Loucy (cell line): Measurements from ENCODE around the gene RPS8.
"Not testable (repeated sequence)": the region's sequence is repeated elsewhere in the genome, so short reads cannot be mapped to it uniquely, and the experiment has no call there.

Experiments used
- H2AFZ ChIP-seq: fragments of 200-600 bp; sonication (generic); 2 replicates; pipeline ENCODE4 v1.6.0; 2016; ENCODE audit warnings: antibody characterized with exemption, mild to moderate bottlenecking, low read length, moderate library complexity
- H3F3A ChIP-seq: fragments of 200-600 bp; 2 replicates; pipeline ENCODE4 v1.6.0; 2016; ENCODE audit warnings: antibody characterized with exemption, low read depth, mild to moderate bottlenecking
- H3K27me3 ChIP-seq: fragments of 200-600 bp; sonication (generic); 2 replicates; pipeline ENCODE4 v1.6.1; 2014; ENCODE audit warnings: low read length, mild to moderate bottlenecking; ENCODE audit not compliant: insufficient read depth, poor library complexity, severe bottlenecking
- H3K36me3 ChIP-seq: fragments of 200-600 bp; sonication (generic); 2 replicates; pipeline ENCODE4 v1.6.1; 2016; ENCODE audit warnings: low read length; ENCODE audit not compliant: insufficient read depth
- H3K4me1 ChIP-seq: fragments of 200-600 bp; sonication (generic); 2 replicates; pipeline ENCODE4 v1.5.1; 2014; ENCODE audit warnings: low read length, mild to moderate bottlenecking; ENCODE audit not compliant: insufficient read depth, poor library complexity, severe bottlenecking
- H3K4me2 ChIP-seq: fragments of 200-600 bp; sonication (generic); 2 replicates; pipeline ENCODE4 v1.6.0; 2014; ENCODE audit warnings: antibody characterized with exemption, low read length, low read depth, mild to moderate bottlenecking; ENCODE audit not compliant: poor library complexity, severe bottlenecking
- H3K4me3 ChIP-seq: fragments of 200-600 bp; sonication (generic); 2 replicates; pipeline ENCODE4 v1.5.1; 2014; ENCODE audit warnings: low read length, mild to moderate bottlenecking, mixed read lengths; ENCODE audit not compliant: poor library complexity, severe bottlenecking
- H3K79me2 ChIP-seq: fragments of 200-600 bp; sonication (generic); 2 replicates; pipeline ENCODE4 v1.6.1; 2014; ENCODE audit warnings: low read length; ENCODE audit not compliant: insufficient read depth
- H3K9ac ChIP-seq: fragments of 200-600 bp; sonication (generic); 2 replicates; pipeline ENCODE4 v1.6.0; 2014; ENCODE audit warnings: mild to moderate bottlenecking, low read depth, low read length, moderate library complexity; ENCODE audit not compliant: poor library complexity, severe bottlenecking
- H3K9me2 ChIP-seq: fragments of 200-600 bp; sonication (generic); replicated peaks from 2 replicates; pipeline ENCODE4 v1.6.1; 2016; ENCODE audit warnings: low read depth, low read length, mixed read lengths
- H3K9me3 ChIP-seq: fragments of 200-600 bp; sonication (generic); 2 replicates; pipeline ENCODE4 v1.6.1; 2014; ENCODE audit warnings: mild to moderate bottlenecking, antibody characterized with exemption, low read length, low read depth; ENCODE audit not compliant: insufficient read depth
- H4K20me1 ChIP-seq: fragments of 200-600 bp; sonication (generic); 2 replicates; pipeline ENCODE4 v1.6.0; 2014; ENCODE audit warnings: antibody characterized with exemption, low read length, mild to moderate bottlenecking; ENCODE audit not compliant: insufficient read depth, poor library complexity, severe bottlenecking
- CTCF ChIP-seq: fragments of 200-600 bp; sonication (generic); conservative IDR thresholded peaks from 2 replicates; pipeline ENCODE4 v1.5.1; 2014; ENCODE audit warnings: mild to moderate bottlenecking, antibody characterized with exemption, low read length
- EZH2phosphoT487 ChIP-seq: fragments of 200-600 bp; IDR thresholded peaks from 2 replicates; pipeline ENCODE4 v1.6.1; 2018; ENCODE audit warnings: antibody characterized with exemption, mild to moderate bottlenecking, moderate library complexity, borderline replicate concordance

The RPS8 gene

DNA sequence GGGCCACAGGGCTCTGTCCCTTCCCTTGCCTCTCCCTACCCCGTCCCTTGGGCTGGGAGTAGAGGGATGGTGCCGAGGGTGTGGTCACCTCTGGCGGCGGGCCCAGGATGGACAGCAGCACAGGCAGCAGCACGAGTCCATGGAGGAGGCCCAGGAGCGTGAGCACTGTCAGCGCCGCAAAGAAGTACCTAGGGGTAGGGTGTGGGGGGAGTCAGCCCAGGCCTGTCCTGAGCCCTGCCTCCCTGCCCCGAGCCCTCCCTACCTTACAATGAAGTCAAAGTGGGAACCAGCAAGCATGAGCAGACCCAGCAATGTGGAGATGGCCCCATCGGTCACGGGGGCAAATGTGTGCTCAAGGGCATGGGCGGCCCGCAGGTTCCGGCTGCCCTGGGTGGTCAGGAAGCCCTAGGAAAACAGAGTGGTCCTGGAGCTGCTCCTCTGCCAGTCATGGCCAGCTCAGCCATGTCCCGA is 47.7 kb downstream of the RPS8 start:
- no peaks in the 10 kb centered on the region for H3K9me3 ChIP-seq
- no peak overlapping the region for H2AFZ ChIP-seq
- H4K20me1 ChIP-seq: no peaks in the 10 kb centered on the region
- H3F3A ChIP-seq: 0 out of 2 replicates have a peak, but pooled peaks cover 2% of the 10 kb centered on the region
- no peak overlapping the region for H3K4me3 ChIP-seq
- no peaks in the 10 kb centered on the region for H3K36me3 ChIP-seq
- H3K9me2 ChIP-seq: no peaks in the 10 kb centered on the region
- no peak overlapping the region for H3K4me2 ChIP-seq
- no peaks in the 10 kb centered on the region for H3K79me2 ChIP-seq
- TF ChIP-seq EZH2phosphoT487 (no peak), CTCF (no peak)
- H3K27me3 ChIP-seq: no peaks in the 10 kb centered on the region
- peaks cover 5% of the 10 kb centered on the region for H3K4me1 ChIP-seq
- no peak overlapping the region for H3K9ac ChIP-seq

GRCh38 chr1:44824392-44824791 is 49.1 kb downstream of the RPS8 start:
- H3K4me2 ChIP-seq, H3K9ac ChIP-seq, H3F3A ChIP-seq, H2AFZ ChIP-seq, H3K9me3 ChIP-seq, H4K20me1 ChIP-seq, H3K27me3 ChIP-seq, H3K4me1 ChIP-seq, H3K4me3 ChIP-seq, H3K79me2 ChIP-seq, H3K9me2 ChIP-seq, H3K36me3 ChIP-seq: not testable (repeated sequence)

GRCh38 chr1:44826375-44827196 is 51.2 kb downstream of the RPS8 start:
- Histone ChIP-seq H3K4me3 (no peak overlapping the region), H3K4me2 (no peak overlapping the region), H2AFZ (no peak overlapping the region), H3K79me2 (no peaks in the 10 kb centered on the region), H3K9me2 (no peaks in the 10 kb centered on the region), H3K36me3 (no peaks in the 10 kb centered on the region), H3K9ac (no peak overlapping the region), H3K9me3 (no peaks in the 10 kb centered on the region), H4K20me1 (no peaks in the 10 kb centered on the region), H3K4me1 (no peaks in the 10 kb centered on the region), H3K27me3 (no peaks in the 10 kb centered on the region), H3F3A (no peaks in the 10 kb centered on the region)
- TF ChIP-seq CTCF (no peak), EZH2phosphoT487 (no peak)
